Liver (tissue), 3 donors: ENCODE results near the gene ALMS1.

Experiments used
- EGR1 ChIP-seq, 2 donors: IDR thresholded peaks; 2 replicates each; pipeline ENCODE4 v1.6.1; 2016 to 2018; ENCODE audit warnings: antibody characterized with exemption in 2 of 2, low read depth in 2 of 2
- FOXA1 ChIP-seq: IDR thresholded peaks from 2 replicates; pipeline ENCODE4 v1.6.1; 2016; ENCODE audit warnings: antibody characterized with exemption
- GABPA ChIP-seq, 2 donors: IDR thresholded peaks in 1 of 2; conservative IDR thresholded peaks in 1 of 2; 2 replicates each; pipeline ENCODE4 v1.6.1; 2016; ENCODE audit warnings: antibody characterized with exemption in 2 of 2, mild to moderate bottlenecking in 1 of 2, moderate library complexity in 1 of 2
- HNF4A ChIP-seq, 2 donors: conservative IDR thresholded peaks; 2 replicates each; pipeline ENCODE4 v1.6.1; 2016; ENCODE audit warnings: antibody characterized with exemption in 2 of 2, mild to moderate bottlenecking in 2 of 2
- RAD21 ChIP-seq, 2 donors: IDR thresholded peaks; 2 replicates each; pipeline ENCODE4 v1.6.1; 2016; ENCODE audit warnings: antibody characterized with exemption in 2 of 2, mild to moderate bottlenecking in 2 of 2
- TAF1 ChIP-seq: conservative IDR thresholded peaks from 2 replicates; pipeline ENCODE4 v1.6.1; 2016; ENCODE audit warnings: antibody characterized with exemption, mild to moderate bottlenecking
- TF ChIP-seq, protein P1 (sequence below): fragments of 150-350 bp; IDR thresholded peaks from 2 replicates; pipeline ENCODE4 v1.5.1; 2017; ENCODE audit warnings: improper control_type of control experiment, low read depth, low read length; ENCODE audit not compliant: missing input control
- TF ChIP-seq, protein P2 (sequence below): IDR thresholded peaks from 2 replicates; pipeline ENCODE4 v1.6.1; 2016; ENCODE audit warnings: antibody characterized with exemption
- TF ChIP-seq, protein P3 (sequence below): IDR thresholded peaks from 2 replicates; pipeline ENCODE4 v1.6.1; 2016; ENCODE audit warnings: antibody characterized with exemption
- donor health status: healthy.
- donor health status: healthy.

DNA sequence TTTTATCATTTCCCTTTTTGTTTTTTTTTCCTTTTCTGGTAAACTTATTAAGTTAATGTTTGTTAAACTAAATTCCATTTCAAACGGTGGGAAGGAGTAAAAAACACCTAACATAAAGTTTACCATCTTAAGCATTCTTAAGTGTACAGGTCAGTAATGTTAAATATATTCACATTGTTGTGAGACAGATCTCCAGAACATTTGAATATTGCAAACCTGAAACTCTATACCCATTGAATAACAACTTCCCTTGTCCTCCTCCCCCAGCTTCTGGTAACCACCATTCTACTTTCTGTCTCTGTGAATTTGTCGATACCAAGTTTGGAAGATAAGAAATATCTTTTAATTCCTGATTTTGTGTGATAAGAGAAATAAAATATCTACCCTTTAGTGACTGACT is 268.5 kb downstream of the ALMS1 start:
- TF ChIP-seq, protein P1, sequence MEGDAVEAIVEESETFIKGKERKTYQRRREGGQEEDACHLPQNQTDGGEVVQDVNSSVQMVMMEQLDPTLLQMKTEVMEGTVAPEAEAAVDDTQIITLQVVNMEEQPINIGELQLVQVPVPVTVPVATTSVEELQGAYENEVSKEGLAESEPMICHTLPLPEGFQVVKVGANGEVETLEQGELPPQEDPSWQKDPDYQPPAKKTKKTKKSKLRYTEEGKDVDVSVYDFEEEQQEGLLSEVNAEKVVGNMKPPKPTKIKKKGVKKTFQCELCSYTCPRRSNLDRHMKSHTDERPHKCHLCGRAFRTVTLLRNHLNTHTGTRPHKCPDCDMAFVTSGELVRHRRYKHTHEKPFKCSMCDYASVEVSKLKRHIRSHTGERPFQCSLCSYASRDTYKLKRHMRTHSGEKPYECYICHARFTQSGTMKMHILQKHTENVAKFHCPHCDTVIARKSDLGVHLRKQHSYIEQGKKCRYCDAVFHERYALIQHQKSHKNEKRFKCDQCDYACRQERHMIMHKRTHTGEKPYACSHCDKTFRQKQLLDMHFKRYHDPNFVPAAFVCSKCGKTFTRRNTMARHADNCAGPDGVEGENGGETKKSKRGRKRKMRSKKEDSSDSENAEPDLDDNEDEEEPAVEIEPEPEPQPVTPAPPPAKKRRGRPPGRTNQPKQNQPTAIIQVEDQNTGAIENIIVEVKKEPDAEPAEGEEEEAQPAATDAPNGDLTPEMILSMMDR: no peak
- TF ChIP-seq FOXA1 (no peak), GABPA (IDR thresholded peaks at IDR 0.05 in 1 of 2, conservative IDR thresholded peaks at IDR 0.05 in 1 of 2) (no peak), TAF1 (no peak), RAD21 (IDR thresholded peaks at IDR 0.05) (no peak), EGR1 (IDR thresholded peaks at IDR 0.05; ENCODE audit: low read depth in 2 of 2) (no peak), HNF4A (conservative IDR thresholded peaks at IDR 0.05) (no peak)
- TF ChIP-seq, protein P2, sequence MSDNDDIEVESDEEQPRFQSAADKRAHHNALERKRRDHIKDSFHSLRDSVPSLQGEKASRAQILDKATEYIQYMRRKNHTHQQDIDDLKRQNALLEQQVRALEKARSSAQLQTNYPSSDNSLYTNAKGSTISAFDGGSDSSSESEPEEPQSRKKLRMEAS: no peak
- TF ChIP-seq, protein P3, sequence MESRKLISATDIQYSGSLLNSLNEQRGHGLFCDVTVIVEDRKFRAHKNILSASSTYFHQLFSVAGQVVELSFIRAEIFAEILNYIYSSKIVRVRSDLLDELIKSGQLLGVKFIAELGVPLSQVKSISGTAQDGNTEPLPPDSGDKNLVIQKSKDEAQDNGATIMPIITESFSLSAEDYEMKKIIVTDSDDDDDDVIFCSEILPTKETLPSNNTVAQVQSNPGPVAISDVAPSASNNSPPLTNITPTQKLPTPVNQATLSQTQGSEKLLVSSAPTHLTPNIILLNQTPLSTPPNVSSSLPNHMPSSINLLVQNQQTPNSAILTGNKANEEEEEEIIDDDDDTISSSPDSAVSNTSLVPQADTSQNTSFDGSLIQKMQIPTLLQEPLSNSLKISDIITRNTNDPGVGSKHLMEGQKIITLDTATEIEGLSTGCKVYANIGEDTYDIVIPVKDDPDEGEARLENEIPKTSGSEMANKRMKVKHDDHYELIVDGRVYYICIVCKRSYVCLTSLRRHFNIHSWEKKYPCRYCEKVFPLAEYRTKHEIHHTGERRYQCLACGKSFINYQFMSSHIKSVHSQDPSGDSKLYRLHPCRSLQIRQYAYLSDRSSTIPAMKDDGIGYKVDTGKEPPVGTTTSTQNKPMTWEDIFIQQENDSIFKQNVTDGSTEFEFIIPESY: no peak
